A549 (cell line): Measurements from ENCODE around the gene NHERF1. TPM values are rescaled to one million over a fixed set of nuclear protein-coding genes. Genes with fewer than 3 reads are reported as not detected.

Source experiments
- ATAC-seq, 2 experiments: fragments of 200-7000 bp in 1 of 2; fragments of >200 bp in 1 of 2; cut with Nextera tagmentation in 1 of 2; cut with Tn5 transposase in 1 of 2; 3 replicates each; pipeline versions ENCODE4 v1.8.0 to v1.9.1; 2018 to 2020; ENCODE audit warnings: mild to moderate bottlenecking in 1 of 2, moderate library complexity in 1 of 2
- CTCF ChIA-PET: fragments of 300-600 bp; sonication (Branson Sonifier 250); formaldehyde crosslinking; extraction: SDS; loops from one replicate; lab custom pipeline; 2021; ENCODE audit warnings: antibody characterized with exemption, inconsistent platforms; lab: Yijun Ruan, JAX
- POLR2A ChIA-PET: fragments of 350-600 bp; formaldehyde crosslinking; extraction: SDS; loops from one replicate; lab custom pipeline; 2021; ENCODE audit warnings: antibody characterized with exemption, inconsistent platforms; lab: Yijun Ruan, JAX
- DNase-seq, 2 experiments: peaks; one replicate each; pipeline versions ENCODE4 v3.0.0 to v3.0.0-alpha.2; 2011 to 2016; ENCODE audit warnings: low read depth in 1 of 2, low spot score in 1 of 2
- FAIRE-seq: peaks from 2 replicates; lab custom pipeline; 2011; peaks lifted over from hg19 to GRCh38; lab: Jason Lieb, UNC
- H3K27ac ChIP-seq, 2 experiments: fragments of >200 bp; sonication (Bioruptor Twin); formaldehyde crosslinking; 3 replicates each; pipeline ENCODE4 v1.5.1; 2016 to 2017
- H3K4me1 ChIP-seq: fragments of >200 bp; sonication (Bioruptor Twin); formaldehyde crosslinking; 3 replicates; pipeline ENCODE4 v1.6.1; 2016
- H3K4me2 ChIP-seq: fragments of >200 bp; sonication (Bioruptor Twin); formaldehyde crosslinking; 3 replicates; pipeline ENCODE4 v1.6.1; 2016
- H3K4me3 ChIP-seq: fragments of >200 bp; sonication (Bioruptor Twin); formaldehyde crosslinking; 3 replicates; pipeline ENCODE4 v1.5.1; 2016
- H3K9me3 ChIP-seq: fragments of >200 bp; sonication (Bioruptor Twin); formaldehyde crosslinking; 3 replicates; pipeline ENCODE4 v1.6.1; 2016
- BCL3 ChIP-seq: fragments of >200 bp; sonication (Bioruptor Twin); formaldehyde crosslinking; IDR thresholded peaks from 3 replicates; pipeline ENCODE4 v1.6.1; 2016
- CEBPB ChIP-seq, 2 experiments: fragments of >200 bp in 1 of 2; sonication (Bioruptor Twin) in 1 of 2; formaldehyde crosslinking in 1 of 2; IDR thresholded peaks; 2 replicates each; pipeline ENCODE4 v1.6.1; 2012 to 2016
- CHD4 ChIP-seq: fragments of 200-600 bp; sonication (generic); IDR thresholded peaks from 2 replicates; pipeline ENCODE4 v1.6.1; 2016; ENCODE audit warnings: antibody characterized with exemption, mild to moderate bottlenecking, borderline replicate concordance
- EHF ChIP-seq: fragments of 250-450 bp; sonication (Bioruptor Pico); IDR thresholded peaks from 2 replicates; pipeline ENCODE4 v1.5.0; 2020; ENCODE audit warnings: mild to moderate bottlenecking
- EHMT2 ChIP-seq: fragments of 200-600 bp; sonication (generic); IDR thresholded peaks from 2 replicates; pipeline ENCODE4 v1.6.1; 2016; ENCODE audit warnings: antibody characterized with exemption, low read depth, mild to moderate bottlenecking, moderate library complexity
- EP300 ChIP-seq, 2 experiments: fragments of >200 bp; sonication (Bioruptor Twin); formaldehyde crosslinking; IDR thresholded peaks; 2 replicates in 1 of 2; 3 replicates in 1 of 2; pipeline ENCODE4 v1.6.1; 2016 to 2017
- ESRRA ChIP-seq: fragments of 150-350 bp; IDR thresholded peaks from 2 replicates; pipeline ENCODE4 v1.6.1; 2014; ENCODE audit warnings: mild to moderate bottlenecking, low read length, borderline replicate concordance
- GATA3 ChIP-seq: IDR thresholded peaks from 2 replicates; pipeline ENCODE4 v1.6.1; 2012; ENCODE audit warnings: borderline replicate concordance
- HDAC2 ChIP-seq: fragments of 200-600 bp; sonication (generic); IDR thresholded peaks from 2 replicates; pipeline ENCODE4 v1.6.1; 2016
- HES2 ChIP-seq: fragments of >200 bp; sonication (Bioruptor Twin); formaldehyde crosslinking; IDR thresholded peaks from 2 replicates; pipeline ENCODE4 v1.6.1; 2016
- HEYL ChIP-seq: fragments of 250-450 bp; sonication (Bioruptor Pico); IDR thresholded peaks from 2 replicates; pipeline ENCODE4 v1.8.0; 2021; ENCODE audit warnings: mild to moderate bottlenecking, moderate library complexity
- HOXA7 ChIP-seq: fragments of 250-450 bp; sonication (Bioruptor Pico); IDR thresholded peaks from 2 replicates; pipeline ENCODE4 v1.5.0; 2020; ENCODE audit warnings: mild to moderate bottlenecking, moderate library complexity
- HOXB13 ChIP-seq: fragments of 250-450 bp; sonication (Bioruptor Pico); IDR thresholded peaks from 2 replicates; pipeline ENCODE4 v1.5.0; 2020; ENCODE audit warnings: low read depth, mild to moderate bottlenecking, moderate library complexity
- HOXB5 ChIP-seq: fragments of 250-450 bp; sonication (Bioruptor Pico); IDR thresholded peaks from 2 replicates; pipeline ENCODE4 v1.5.0; 2020; ENCODE audit warnings: mild to moderate bottlenecking, moderate library complexity
- JUN ChIP-seq, 2 experiments: fragments of >200 bp; sonication (Bioruptor Twin); formaldehyde crosslinking; IDR thresholded peaks; 2 replicates in 1 of 2; 3 replicates in 1 of 2; pipeline ENCODE4 v1.6.1; 2016 to 2017
- JUNB ChIP-seq: fragments of >200 bp; sonication (Bioruptor Twin); formaldehyde crosslinking; IDR thresholded peaks from 2 replicates; pipeline ENCODE4 v1.6.1; 2016
- MAFK ChIP-seq: fragments of 450-650 bp; IDR thresholded peaks from 2 replicates; pipeline ENCODE4 v1.6.1; 2014; ENCODE audit not compliant: partially characterized antibody
- MAZ ChIP-seq: fragments of 150-350 bp; IDR thresholded peaks from 2 replicates; pipeline ENCODE4 v1.6.1; 2014; ENCODE audit warnings: antibody characterized with exemption, low read depth, low read length, borderline replicate concordance
- NR3C1 ChIP-seq: fragments of >200 bp; sonication (Bioruptor Twin); formaldehyde crosslinking; IDR thresholded peaks from 3 replicates; pipeline ENCODE4 v1.6.1; 2017
- POLR2AphosphoS2 ChIP-seq: conservative IDR thresholded peaks from 2 replicates; pipeline ENCODE4 v1.6.1; 2012; ENCODE audit warnings: low read length, improper control_type of control experiment, inconsistent platforms
- RAD21 ChIP-seq, 2 experiments: fragments of >200 bp in 1 of 2; sonication (Bioruptor Twin) in 1 of 2; formaldehyde crosslinking in 1 of 2; IDR thresholded peaks in 1 of 2; conservative IDR thresholded peaks in 1 of 2; 2 replicates in 1 of 2; 3 replicates in 1 of 2; pipeline ENCODE4 v1.6.1; 2012 to 2018; ENCODE audit warnings: inconsistent platforms in 1 of 2
- RCOR1 ChIP-seq: fragments of 150-350 bp; IDR thresholded peaks from 2 replicates; pipeline ENCODE4 v1.6.1; 2014; ENCODE audit warnings: antibody characterized with exemption, low read length, low read depth
- TP53 ChIP-seq: fragments of 250-450 bp; sonication (Bioruptor Pico); IDR thresholded peaks from 2 replicates; pipeline ENCODE4 v1.5.0; 2021; ENCODE audit warnings: mild to moderate bottlenecking, moderate library complexity
- USF2 ChIP-seq: fragments of 450-650 bp; IDR thresholded peaks from 2 replicates; pipeline ENCODE4 v1.6.1; 2014; ENCODE audit warnings: antibody characterized with exemption
- WGBS: methylation state at CpG from one replicate; pipeline ENCODE4 v1.1.6; 2017; ENCODE audit errors: missing lambda C conversion rate; 5-methylcytosine and 5-hydroxymethylcytosine counted together
- polyA plus RNA-seq, 4 experiments: library from polyadenylated mRNA; depleted of rRNA in 3 of 4; stranded (reverse); fragments of >200 nt; fragmentation: RNase III in 1 of 4; extraction: RNeasy Plus Mini Kit Qiagen cat#74134 plus additional on column Dnase treatment in 1 of 4; gene quantifications; 2 replicates in 3 of 4; 3 replicates in 1 of 4; pipeline ENCODE4 v1.2.3, GENCODE V29; 2011 to 2017

The NHERF1 gene
- polyA plus RNA-seq, 2 of the 4 experiments (the other 2 are of a cell fraction): 41.5 to 51.5 TPM

GRCh38 chr17:74785981-74786360, 37.5 kb downstream of the NHERF1 start:
- FAIRE-seq: no peak
- CTCF ChIA-PET: interaction anchor here (1.0 to 53.6 kb wide), 5 partner anchors 10 to 127 kb away, joined by 3 to 1302 read pairs (median 349); partner anchors contain the start of genes FDXR, GRIN2C, NAT9 and NHERF1
- TF ChIP-seq ESRRA (no peak), NR3C1 (no peak), TP53 (no peak)

GRCh38 chr17:74786431-74787055, 38.1 kb downstream of the NHERF1 start:
- DNase-seq: no peak
- Histone ChIP-seq H3K4me3 (no peak overlapping the region), H3K4me2 (no peak overlapping the region), H3K9me3 (no peaks in the 10 kb centered on the region), H3K27ac (no peak overlapping the region), H3K4me1 (no peaks in the 10 kb centered on the region)
- no peak for FAIRE-seq
- ATAC-seq: no peak
- TF ChIP-seq RCOR1 (no peak), HOXA7 (CRISPR knock-in tag) (no peak), EHF (no peak), BCL3 (no peak), GATA3 (no peak), CEBPB (IDR thresholded peaks at IDR 0.05) (peak in 1 of 2 experiments; percentile 48; a peak in 2 of 4 replicates)
- WGBS: 90% methylated on average over 16 of the region's 16 CpGs
- ChIA-PET CTCF (interaction anchor here (0.6 to 53.6 kb wide), 6 partner anchors 9 to 127 kb away, joined by 3 to 1302 read pairs (median 178); partner anchors contain the start of genes FDXR, GRIN2C, NAT9 and NHERF1), POLR2A (interaction anchor here (1.2 kb wide), 1 partner anchor 76 kb away, joined by 5 read pairs; no protein-coding TSS in a partner anchor)

More at GRCh38 chr17:74785981-74786360, 37.5 kb downstream of the NHERF1 start:
- H3K4me1 ChIP-seq: no peaks in the 10 kb centered on the region
- no peak overlapping the region for H3K4me2 ChIP-seq
- 84% methylated on average over 9 of the region's 9 CpGs for WGBS
- POLR2A ChIA-PET: no interaction called here
- no peak overlapping the region for H3K27ac ChIP-seq
- no peak overlapping the region for H3K4me3 ChIP-seq
- ATAC-seq (0 out of 6 replicates have a peak, but pooled peaks of 1 of the 2 experiments have one; percentile 5), DNase-seq (no peak)
- no peaks in the 10 kb centered on the region for H3K9me3 ChIP-seq

GRCh38 chr17:74790161-74791058, 42.0 kb downstream of the NHERF1 start:
- ChIA-PET POLR2A (interaction anchor here (0.7 to 1.8 kb wide), 2 partner anchors 41 to 83 kb away, joined by 3 to 6 read pairs; partner anchors contain the start of gene FDXR), CTCF (interaction anchor here (0.6 to 53.6 kb wide), 47 partner anchors 10 to 1507 kb away, joined by 3 to 1302 read pairs (median 5); partner anchors contain the start of genes CD300LF, FDXR, GRIN2C and MRPL58)
- Histone ChIP-seq H3K4me1 (no peaks in the 10 kb centered on the region), H3K27ac (no peak overlapping the region), H3K9me3 (no peaks in the 10 kb centered on the region), H3K4me2 (no peak overlapping the region), H3K4me3 (no peak overlapping the region)
- no peak for DNase-seq
- TF ChIP-seq HOXB13 (CRISPR knock-in tag) (no peak), CHD4 (no peak), CEBPB (IDR thresholded peaks at IDR 0.05) (no peak), HEYL (no peak), POLR2AphosphoS2 (no peak), BCL3 (no peak), USF2 (no peak), MAFK (no peak), MAZ (no peak), HOXB5 (CRISPR knock-in tag) (no peak), HDAC2 (no peak), JUN (IDR thresholded peaks at IDR 0.05) (no peak), RAD21 (conservative IDR thresholded peaks at IDR 0.05 in 1 of 2, IDR thresholded peaks at IDR 0.05 in 1 of 2) (no peak), HES2 (no peak), JUNB (no peak), EHMT2 (no peak), EP300 (IDR thresholded peaks at IDR 0.05) (no peak)
- WGBS: 86% methylated on average over 21 of the region's 21 CpGs
- ATAC-seq: no peak
- FAIRE-seq: no peak
